IMR-90 (cell line): ENCODE results near the gene DRC7. TPM values are rescaled to one million over a fixed set of nuclear protein-coding genes. Genes with fewer than 3 reads are reported as not detected.
A peak's percentile ranks its signal among the peaks of the same experiment; 100 is the strongest.

Source experiments
- ATAC-seq: fragments of 200-7000 bp; cut with Tn5 transposase; 2 replicates; pipeline ENCODE4 v1.9.1; 2020; ENCODE audit warnings: low read depth, mild to moderate bottlenecking, moderate library complexity
- BruUV-seq: library from RNA; stranded (reverse); fragments of 400-500 nt; replicated peaks from 2 replicates; lab custom pipeline; 2021; lab: Mats Ljungman, UMichigan
- CTCF ChIA-PET: fragments of 300-600 bp; formaldehyde crosslinking; extraction: SDS; loops from one replicate; lab custom pipeline; 2021; ENCODE audit warnings: antibody characterized with exemption; lab: Yijun Ruan, JAX
- POLR2A ChIA-PET: fragments of 300-600 bp; sonication (Branson Sonifier 250); formaldehyde crosslinking; loops from one replicate; lab custom pipeline; 2022; ENCODE audit warnings: antibody characterized with exemption; ENCODE audit not compliant: unreplicated experiment; lab: Charles Lee
- DNase-seq: peaks from one replicate; pipeline ENCODE4 v3.0.0; 2013
- H2AFZ ChIP-seq: replicated peaks from 2 replicates; pipeline ENCODE3; 2013; ENCODE audit warnings: low read length, mild to moderate bottlenecking; ENCODE audit not compliant: poor library complexity
- H2AK5ac ChIP-seq: 2 replicates; pipeline ENCODE4 v1.6.1; 2013; ENCODE audit warnings: low read depth, low read length, inconsistent platforms
- H2AK9ac ChIP-seq: replicated peaks from 2 replicates; pipeline ENCODE3; 2013; ENCODE audit warnings: mild to moderate bottlenecking, low read depth, low read length, moderate library complexity; ENCODE audit not compliant: poor library complexity
- H2BK120ac ChIP-seq: 2 replicates; pipeline ENCODE4 v1.6.1; 2013; ENCODE audit warnings: low read depth, low read length, inconsistent platforms
- H2BK15ac ChIP-seq: 3 replicates; pipeline ENCODE4 v1.6.1; 2013; ENCODE audit warnings: low read depth, low read length, inconsistent platforms
- H2BK20ac ChIP-seq: 2 replicates; pipeline ENCODE4 v1.6.1; 2013; ENCODE audit warnings: low read depth, mild to moderate bottlenecking, inconsistent platforms, low read length, moderate library complexity
- H2BK5ac ChIP-seq: 2 replicates; pipeline ENCODE4 v1.6.1; 2013; ENCODE audit warnings: mild to moderate bottlenecking, low read depth, low read length, inconsistent platforms; ENCODE audit not compliant: poor library complexity, severe bottlenecking
- H3K14ac ChIP-seq: replicated peaks from 2 replicates; pipeline ENCODE4 v1.6.1; 2013; ENCODE audit warnings: low read depth, low read length, inconsistent platforms
- H3K18ac ChIP-seq: 2 replicates; pipeline ENCODE4 v1.6.1; 2013; ENCODE audit warnings: low read depth, low read length, control low read depth
- H3K23ac ChIP-seq: 2 replicates; pipeline ENCODE4 v1.6.1; 2013; ENCODE audit warnings: low read depth, low read length, inconsistent platforms
- H3K27ac ChIP-seq: 2 replicates; pipeline ENCODE4 v1.5.1; 2013; ENCODE audit warnings: mild to moderate bottlenecking, control low read depth, low read length; ENCODE audit not compliant: insufficient read depth
- H3K27me3 ChIP-seq: 2 replicates; pipeline ENCODE4 v1.6.1; 2013; ENCODE audit warnings: low read length; ENCODE audit not compliant: control insufficient read depth, insufficient read depth
- H3K36me3 ChIP-seq: 2 replicates; pipeline ENCODE4 v1.6.1; 2013; ENCODE audit warnings: low read length, mixed read lengths; ENCODE audit not compliant: control insufficient read depth, insufficient read depth
- H3K4ac ChIP-seq: 2 replicates; pipeline ENCODE4 v1.6.1; 2013; ENCODE audit warnings: low read depth, low read length, inconsistent platforms
- H3K4me1 ChIP-seq: 2 replicates; pipeline ENCODE4 v1.6.1; 2013; ENCODE audit warnings: low read length, mixed read lengths; ENCODE audit not compliant: control insufficient read depth, insufficient read depth
- H3K4me2 ChIP-seq: 2 replicates; pipeline ENCODE4 v1.6.1; 2013; ENCODE audit warnings: low read depth, mild to moderate bottlenecking, control low read depth, low read length, moderate library complexity
- H3K4me3 ChIP-seq: 2 replicates; pipeline ENCODE4 v1.5.1; 2013; ENCODE audit warnings: low read depth, mild to moderate bottlenecking, control low read depth, low read length, moderate library complexity; ENCODE audit not compliant: insufficient read depth
- H3K56ac ChIP-seq: 2 replicates; pipeline ENCODE4 v1.6.1; 2013; ENCODE audit warnings: low read length, inconsistent platforms; ENCODE audit not compliant: insufficient read depth; ENCODE audit errors: extremely low read depth
- H3K79me1 ChIP-seq, 2 experiments: 2 replicates each; pipeline ENCODE4 v1.6.1; 2013; ENCODE audit warnings: low read length in 2 of 2, inconsistent platforms in 1 of 2, low read depth in 1 of 2
- H3K9ac ChIP-seq: 2 replicates; pipeline ENCODE4 v1.6.1; 2013; ENCODE audit warnings: low read depth, low read length, control low read depth
- H3K9me1 ChIP-seq: 2 replicates; pipeline ENCODE4 v1.6.1; 2013; ENCODE audit warnings: low read length, inconsistent platforms; ENCODE audit not compliant: insufficient read depth
- H3K9me3 ChIP-seq: 2 replicates; pipeline ENCODE4 v1.6.1; 2013; ENCODE audit warnings: low read length; ENCODE audit not compliant: control insufficient read depth, insufficient read depth
- H4K20me1 ChIP-seq: 2 replicates; pipeline ENCODE4 v1.6.1; 2013; ENCODE audit warnings: low read length, inconsistent platforms; ENCODE audit not compliant: insufficient read depth
- H4K5ac ChIP-seq: 2 replicates; pipeline ENCODE4 v1.6.1; 2013; ENCODE audit warnings: mild to moderate bottlenecking, low read depth, low read length, control low read depth
- H4K8ac ChIP-seq, 2 experiments: 2 replicates each; pipeline ENCODE4 v1.6.1; 2013; ENCODE audit warnings: low read depth in 2 of 2, low read length in 2 of 2, control low read depth in 1 of 2, inconsistent platforms in 1 of 2
- H4K91ac ChIP-seq: 2 replicates; pipeline ENCODE4 v1.6.1; 2013; ENCODE audit warnings: low read depth, low read length, inconsistent platforms; ENCODE audit not compliant: insufficient read depth
- BHLHE40 ChIP-seq: fragments of 150-350 bp; IDR thresholded peaks from 2 replicates; pipeline ENCODE4 v1.6.1; 2016; ENCODE audit warnings: mild to moderate bottlenecking, low read depth, low read length
- CEBPB ChIP-seq: IDR thresholded peaks from 2 replicates; pipeline ENCODE4 v1.6.1; 2012; ENCODE audit warnings: low read depth, low read length, improper control_type of control experiment
- CHD1 ChIP-seq: IDR thresholded peaks from 2 replicates; pipeline ENCODE4 v1.6.1; 2012; ENCODE audit warnings: low read depth, low read length, improper control_type of control experiment
- FOS ChIP-seq: fragments of 150-350 bp; IDR thresholded peaks from 2 replicates; pipeline ENCODE4 v1.6.1; 2016; ENCODE audit warnings: low read depth, low read length
- MAFK ChIP-seq: IDR thresholded peaks from 2 replicates; pipeline ENCODE4 v1.6.1; 2012; ENCODE audit warnings: low read depth, low read length, improper control_type of control experiment
- MAZ ChIP-seq: IDR thresholded peaks from 2 replicates; pipeline ENCODE4 v1.6.1; 2012; ENCODE audit warnings: low read depth, mild to moderate bottlenecking, low read length, improper control_type of control experiment, moderate library complexity, borderline replicate concordance
- MXI1 ChIP-seq: IDR thresholded peaks from 2 replicates; pipeline ENCODE4 v1.6.1; 2012; ENCODE audit warnings: low read depth, mild to moderate bottlenecking, low read length, moderate library complexity, borderline replicate concordance
- NFE2L2 ChIP-seq: fragments of 150-350 bp; IDR thresholded peaks from 2 replicates; pipeline ENCODE4 v1.6.1; 2016; ENCODE audit warnings: low read depth, mild to moderate bottlenecking, low read length
- POLR2A ChIP-seq: IDR thresholded peaks from 2 replicates; pipeline ENCODE4 v1.6.1; 2012; ENCODE audit warnings: mild to moderate bottlenecking, low read depth, low read length
- RAD21 ChIP-seq: IDR thresholded peaks from 2 replicates; pipeline ENCODE4 v1.6.1; 2012; ENCODE audit warnings: low read length, improper control_type of control experiment
- RCOR1 ChIP-seq: IDR thresholded peaks from 2 replicates; pipeline ENCODE4 v1.6.1; 2012; ENCODE audit warnings: mild to moderate bottlenecking, low read length, improper control_type of control experiment; ENCODE audit not compliant: insufficient replicate concordance
- RFX5 ChIP-seq: IDR thresholded peaks from 2 replicates; pipeline ENCODE4 v1.8.0; 2012; ENCODE audit warnings: low read depth, mild to moderate bottlenecking, low read length, moderate library complexity
- SMC3 ChIP-seq: fragments of 150-350 bp; IDR thresholded peaks from 2 replicates; pipeline ENCODE4 v1.6.1; 2016; ENCODE audit warnings: low read depth, mild to moderate bottlenecking, antibody characterized with exemption, low read length, moderate library complexity
- WGBS, 2 experiments: methylation state at CpG; one replicate each; pipeline versions ENCODE4 v1.1.5 to v1.1.7; 2013; ENCODE audit warnings: missing lambda C conversion rate in 2 of 2; ENCODE audit not compliant: insufficient read length in 1 of 2; ENCODE audit errors: extremely low coverage in 2 of 2; 5-methylcytosine and 5-hydroxymethylcytosine counted together
- dilution Hi-C: fragments of 300-500 bp; cut with HindIII; formaldehyde crosslinking; loops from one replicate; pipeline ENCODE4 v1.14.3; 2018; ENCODE audit warnings: low sequenced_read_pairs; ENCODE audit not compliant: unreplicated experiment
- in situ Hi-C: fragments of 300-500 bp; cut with MboI; formaldehyde crosslinking; loops from 3 replicates; pipeline ENCODE4 v1.14.3; 2019; ENCODE audit warnings: low sequenced_read_pairs, inconsistent platforms, mixed read lengths
- intact Hi-C: fragments of 100-400 bp; cut with micrococcal nuclease; formaldehyde crosslinking; loops from 2 replicates; pipeline ENCODE4 v1.10.0; 2022
- polyA plus RNA-seq, 3 experiments: library from polyadenylated mRNA; depleted of rRNA; stranded (reverse); fragments of >200 nt; gene quantifications; 2 replicates each; pipeline ENCODE4 v1.2.3, GENCODE V29; 2012; ENCODE audit warnings: low replicate concordance in 1 of 3
- total RNA-seq: library from RNA; depleted of rRNA; stranded (reverse); fragments of >200 nt; gene quantifications from 2 replicates; pipeline ENCODE4 v1.2.3, GENCODE V29; 2012
- TF ChIP-seq, protein P1 (sequence below): fragments of 150-350 bp; IDR thresholded peaks from 2 replicates; pipeline ENCODE4 v1.6.1; 2017; ENCODE audit warnings: mild to moderate bottlenecking, antibody characterized with exemption, low read length, low read depth
- TF ChIP-seq, protein P2 (sequence below): conservative IDR thresholded peaks from 2 replicates; pipeline ENCODE4 v1.5.1; 2012; ENCODE audit warnings: mild to moderate bottlenecking, low read depth, low read length, improper control_type of control experiment
- TF ChIP-seq, protein P3 (sequence below): fragments of 150-350 bp; IDR thresholded peaks from 2 replicates; pipeline ENCODE4 v1.6.1; 2016; ENCODE audit warnings: low read depth, mild to moderate bottlenecking, low read length, moderate library complexity, borderline replicate concordance

The DRC7 gene
- total and polyA plus RNA-seq, 2 of the 4 experiments (the other 2 are of a cell fraction): not detected

DNA sequence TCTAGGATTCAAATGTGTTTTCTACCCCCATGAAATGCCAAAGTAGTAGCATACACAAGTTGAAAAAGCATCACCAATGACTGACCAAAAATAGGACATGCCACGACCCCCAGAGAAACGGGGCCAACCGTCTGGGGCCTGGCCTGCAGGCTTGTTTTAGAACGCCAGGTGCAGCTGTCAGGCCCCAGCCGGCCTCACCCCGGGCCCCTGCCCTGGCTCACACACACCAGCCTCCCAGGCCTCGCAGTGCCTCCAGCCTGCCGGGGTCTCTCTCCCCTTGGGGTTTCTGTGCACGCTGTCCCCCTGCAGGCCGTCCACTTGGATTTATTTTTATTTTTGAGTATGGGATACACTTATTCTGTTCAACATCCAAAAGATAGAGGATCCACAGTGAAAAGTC, 48.9 kb downstream of the DRC7 start:
- no peak for ATAC-seq
- in situ Hi-C loops: no loop called here
- H3K27ac ChIP-seq: no peak overlapping the region
- ChIA-PET CTCF (no interaction called here), POLR2A (no interaction called here)
- no TSS peak for BruUV-seq
- H3K27me3 ChIP-seq: no peaks in the 10 kb centered on the region
- no peak overlapping the region for H4K91ac ChIP-seq
- H2BK20ac ChIP-seq: no peak overlapping the region
- H3K79me1 ChIP-seq: no peaks in the 10 kb centered on the region; a peak in 1 of 4 replicates
- no peak overlapping the region for H2BK120ac ChIP-seq
- no peak overlapping the region for H3K56ac ChIP-seq
- no peaks in the 10 kb centered on the region for H3K9me3 ChIP-seq
- dilution Hi-C loops: no loop called here
- H2AK9ac ChIP-seq: peak overlapping the region; percentile 39
- H3K18ac ChIP-seq: no peak overlapping the region
- no peak overlapping the region for H2BK15ac ChIP-seq
- H4K8ac ChIP-seq: no peak overlapping the region
- no peak overlapping the region for H3K14ac ChIP-seq
- no peaks in the 10 kb centered on the region for H3K9me1 ChIP-seq
- H3K4me1 ChIP-seq: no peaks in the 10 kb centered on the region
- no peak overlapping the region for H3K9ac ChIP-seq
- H3K4me2 ChIP-seq: no peak overlapping the region
- H3K23ac ChIP-seq: no peak overlapping the region
- H2BK5ac ChIP-seq: no peak overlapping the region
- H2AFZ ChIP-seq: no peak overlapping the region
- no peaks in the 10 kb centered on the region for H4K20me1 ChIP-seq
- intact Hi-C loops: no loop called here
- WGBS, 2 experiments: no CpG with 5 or more reads among the region's 10 CpGs
- H3K36me3 ChIP-seq: peaks cover 5% of the 10 kb centered on the region
- H4K5ac ChIP-seq: no peak overlapping the region
- no peak overlapping the region for H2AK5ac ChIP-seq
- H3K4ac ChIP-seq: no peak overlapping the region
- no peak for TF ChIP-seq SMC3
- no peak for TF ChIP-seq NFE2L2
- no peak for TF ChIP-seq BHLHE40
- TF ChIP-seq RFX5: no peak
- no peak for TF ChIP-seq CHD1
- TF ChIP-seq CEBPB: no peak
- TF ChIP-seq, protein P1, sequence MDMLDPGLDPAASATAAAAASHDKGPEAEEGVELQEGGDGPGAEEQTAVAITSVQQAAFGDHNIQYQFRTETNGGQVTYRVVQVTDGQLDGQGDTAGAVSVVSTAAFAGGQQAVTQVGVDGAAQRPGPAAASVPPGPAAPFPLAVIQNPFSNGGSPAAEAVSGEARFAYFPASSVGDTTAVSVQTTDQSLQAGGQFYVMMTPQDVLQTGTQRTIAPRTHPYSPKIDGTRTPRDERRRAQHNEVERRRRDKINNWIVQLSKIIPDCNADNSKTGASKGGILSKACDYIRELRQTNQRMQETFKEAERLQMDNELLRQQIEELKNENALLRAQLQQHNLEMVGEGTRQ: no peak
- TF ChIP-seq, protein P2, sequence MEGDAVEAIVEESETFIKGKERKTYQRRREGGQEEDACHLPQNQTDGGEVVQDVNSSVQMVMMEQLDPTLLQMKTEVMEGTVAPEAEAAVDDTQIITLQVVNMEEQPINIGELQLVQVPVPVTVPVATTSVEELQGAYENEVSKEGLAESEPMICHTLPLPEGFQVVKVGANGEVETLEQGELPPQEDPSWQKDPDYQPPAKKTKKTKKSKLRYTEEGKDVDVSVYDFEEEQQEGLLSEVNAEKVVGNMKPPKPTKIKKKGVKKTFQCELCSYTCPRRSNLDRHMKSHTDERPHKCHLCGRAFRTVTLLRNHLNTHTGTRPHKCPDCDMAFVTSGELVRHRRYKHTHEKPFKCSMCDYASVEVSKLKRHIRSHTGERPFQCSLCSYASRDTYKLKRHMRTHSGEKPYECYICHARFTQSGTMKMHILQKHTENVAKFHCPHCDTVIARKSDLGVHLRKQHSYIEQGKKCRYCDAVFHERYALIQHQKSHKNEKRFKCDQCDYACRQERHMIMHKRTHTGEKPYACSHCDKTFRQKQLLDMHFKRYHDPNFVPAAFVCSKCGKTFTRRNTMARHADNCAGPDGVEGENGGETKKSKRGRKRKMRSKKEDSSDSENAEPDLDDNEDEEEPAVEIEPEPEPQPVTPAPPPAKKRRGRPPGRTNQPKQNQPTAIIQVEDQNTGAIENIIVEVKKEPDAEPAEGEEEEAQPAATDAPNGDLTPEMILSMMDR: no peak
- no peak for TF ChIP-seq MXI1
- TF ChIP-seq POLR2A: no peak
- TF ChIP-seq RAD21: no peak
- TF ChIP-seq FOS: no peak
- TF ChIP-seq, protein P3, sequence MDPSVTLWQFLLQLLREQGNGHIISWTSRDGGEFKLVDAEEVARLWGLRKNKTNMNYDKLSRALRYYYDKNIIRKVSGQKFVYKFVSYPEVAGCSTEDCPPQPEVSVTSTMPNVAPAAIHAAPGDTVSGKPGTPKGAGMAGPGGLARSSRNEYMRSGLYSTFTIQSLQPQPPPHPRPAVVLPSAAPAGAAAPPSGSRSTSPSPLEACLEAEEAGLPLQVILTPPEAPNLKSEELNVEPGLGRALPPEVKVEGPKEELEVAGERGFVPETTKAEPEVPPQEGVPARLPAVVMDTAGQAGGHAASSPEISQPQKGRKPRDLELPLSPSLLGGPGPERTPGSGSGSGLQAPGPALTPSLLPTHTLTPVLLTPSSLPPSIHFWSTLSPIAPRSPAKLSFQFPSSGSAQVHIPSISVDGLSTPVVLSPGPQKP: no peak
- TF ChIP-seq RCOR1: no peak
- TF ChIP-seq MAZ: no peak
- no peak for TF ChIP-seq MAFK
- H3K4me3 ChIP-seq: no peak overlapping the region
- no peak for DNase-seq
